GM23338 (cell line): ENCODE results near the gene ARID1B. TPM values are rescaled to one million over a fixed set of nuclear protein-coding genes. Genes with fewer than 3 reads are reported as not detected.

Experiments
- EZH2phosphoT487 ChIP-seq: fragments of 200-600 bp; sonication (generic); IDR thresholded peaks from one replicate; pipeline ENCODE4 v1.8.1; 2018; ENCODE audit warnings: antibody characterized with exemption; ENCODE audit not compliant: unreplicated experiment
- STAT1 ChIP-seq: IDR thresholded peaks from one replicate; pipeline ENCODE4 v1.6.1; 2016; ENCODE audit warnings: antibody characterized with exemption; ENCODE audit not compliant: unreplicated experiment
- ZNF114 ChIP-seq: fragments of 250-450 bp; sonication (Bioruptor Pico); IDR thresholded peaks from 2 replicates; pipeline ENCODE4 v1.5.0; 2020; ENCODE audit warnings: mild to moderate bottlenecking, moderate library complexity
- polyA plus RNA-seq: library from polyadenylated mRNA; unstranded; fragments of >200 nt; fragmentation: Nextera tagmentation; extraction: Ambion mirVana; gene quantifications from 2 replicates; pipeline ENCODE4 v1.2.1, GENCODE V29; 2016
- total RNA-seq: library from RNA; depleted of rRNA; stranded (reverse); fragments of >200 nt; shearing (Covaris generic); gene quantifications from 2 replicates; pipeline ENCODE4 v1.2.3, GENCODE V29; 2014
- TF ChIP-seq, protein P1 (sequence below): fragments of 250-450 bp; sonication (Bioruptor Pico); IDR thresholded peaks from 2 replicates; pipeline ENCODE4 v1.5.0; 2020; ENCODE audit warnings: mild to moderate bottlenecking, moderate library complexity
- TF ChIP-seq, protein P2 (sequence below): IDR thresholded peaks from one replicate; pipeline ENCODE4 v1.6.1; 2018; ENCODE audit warnings: antibody characterized with exemption; ENCODE audit not compliant: unreplicated experiment

The ARID1B gene
- total and polyA plus RNA-seq, 2 experiments from 2014 or later, result 59.3 to 72.2 TPM

DNA sequence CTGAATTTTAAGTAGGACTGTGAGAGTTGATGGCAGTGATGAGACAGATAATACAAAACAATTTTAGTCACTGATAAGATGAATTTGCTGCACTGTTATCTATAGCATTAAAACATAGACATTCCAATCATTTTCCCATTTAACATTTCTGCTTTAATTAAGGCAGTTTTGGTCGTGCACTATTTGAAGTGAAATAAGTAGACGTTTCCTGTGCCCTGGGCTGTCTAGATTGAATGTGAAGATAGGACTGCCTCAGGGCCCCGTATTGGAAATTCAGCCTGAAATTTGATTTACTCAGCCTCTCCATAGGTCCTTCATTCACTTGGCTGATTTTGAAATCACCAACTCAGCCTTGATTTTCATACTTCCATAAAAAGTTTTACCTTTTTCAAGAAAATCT is 48.3 kb downstream of the ARID1B start (continued):
- TF ChIP-seq, protein P1, sequence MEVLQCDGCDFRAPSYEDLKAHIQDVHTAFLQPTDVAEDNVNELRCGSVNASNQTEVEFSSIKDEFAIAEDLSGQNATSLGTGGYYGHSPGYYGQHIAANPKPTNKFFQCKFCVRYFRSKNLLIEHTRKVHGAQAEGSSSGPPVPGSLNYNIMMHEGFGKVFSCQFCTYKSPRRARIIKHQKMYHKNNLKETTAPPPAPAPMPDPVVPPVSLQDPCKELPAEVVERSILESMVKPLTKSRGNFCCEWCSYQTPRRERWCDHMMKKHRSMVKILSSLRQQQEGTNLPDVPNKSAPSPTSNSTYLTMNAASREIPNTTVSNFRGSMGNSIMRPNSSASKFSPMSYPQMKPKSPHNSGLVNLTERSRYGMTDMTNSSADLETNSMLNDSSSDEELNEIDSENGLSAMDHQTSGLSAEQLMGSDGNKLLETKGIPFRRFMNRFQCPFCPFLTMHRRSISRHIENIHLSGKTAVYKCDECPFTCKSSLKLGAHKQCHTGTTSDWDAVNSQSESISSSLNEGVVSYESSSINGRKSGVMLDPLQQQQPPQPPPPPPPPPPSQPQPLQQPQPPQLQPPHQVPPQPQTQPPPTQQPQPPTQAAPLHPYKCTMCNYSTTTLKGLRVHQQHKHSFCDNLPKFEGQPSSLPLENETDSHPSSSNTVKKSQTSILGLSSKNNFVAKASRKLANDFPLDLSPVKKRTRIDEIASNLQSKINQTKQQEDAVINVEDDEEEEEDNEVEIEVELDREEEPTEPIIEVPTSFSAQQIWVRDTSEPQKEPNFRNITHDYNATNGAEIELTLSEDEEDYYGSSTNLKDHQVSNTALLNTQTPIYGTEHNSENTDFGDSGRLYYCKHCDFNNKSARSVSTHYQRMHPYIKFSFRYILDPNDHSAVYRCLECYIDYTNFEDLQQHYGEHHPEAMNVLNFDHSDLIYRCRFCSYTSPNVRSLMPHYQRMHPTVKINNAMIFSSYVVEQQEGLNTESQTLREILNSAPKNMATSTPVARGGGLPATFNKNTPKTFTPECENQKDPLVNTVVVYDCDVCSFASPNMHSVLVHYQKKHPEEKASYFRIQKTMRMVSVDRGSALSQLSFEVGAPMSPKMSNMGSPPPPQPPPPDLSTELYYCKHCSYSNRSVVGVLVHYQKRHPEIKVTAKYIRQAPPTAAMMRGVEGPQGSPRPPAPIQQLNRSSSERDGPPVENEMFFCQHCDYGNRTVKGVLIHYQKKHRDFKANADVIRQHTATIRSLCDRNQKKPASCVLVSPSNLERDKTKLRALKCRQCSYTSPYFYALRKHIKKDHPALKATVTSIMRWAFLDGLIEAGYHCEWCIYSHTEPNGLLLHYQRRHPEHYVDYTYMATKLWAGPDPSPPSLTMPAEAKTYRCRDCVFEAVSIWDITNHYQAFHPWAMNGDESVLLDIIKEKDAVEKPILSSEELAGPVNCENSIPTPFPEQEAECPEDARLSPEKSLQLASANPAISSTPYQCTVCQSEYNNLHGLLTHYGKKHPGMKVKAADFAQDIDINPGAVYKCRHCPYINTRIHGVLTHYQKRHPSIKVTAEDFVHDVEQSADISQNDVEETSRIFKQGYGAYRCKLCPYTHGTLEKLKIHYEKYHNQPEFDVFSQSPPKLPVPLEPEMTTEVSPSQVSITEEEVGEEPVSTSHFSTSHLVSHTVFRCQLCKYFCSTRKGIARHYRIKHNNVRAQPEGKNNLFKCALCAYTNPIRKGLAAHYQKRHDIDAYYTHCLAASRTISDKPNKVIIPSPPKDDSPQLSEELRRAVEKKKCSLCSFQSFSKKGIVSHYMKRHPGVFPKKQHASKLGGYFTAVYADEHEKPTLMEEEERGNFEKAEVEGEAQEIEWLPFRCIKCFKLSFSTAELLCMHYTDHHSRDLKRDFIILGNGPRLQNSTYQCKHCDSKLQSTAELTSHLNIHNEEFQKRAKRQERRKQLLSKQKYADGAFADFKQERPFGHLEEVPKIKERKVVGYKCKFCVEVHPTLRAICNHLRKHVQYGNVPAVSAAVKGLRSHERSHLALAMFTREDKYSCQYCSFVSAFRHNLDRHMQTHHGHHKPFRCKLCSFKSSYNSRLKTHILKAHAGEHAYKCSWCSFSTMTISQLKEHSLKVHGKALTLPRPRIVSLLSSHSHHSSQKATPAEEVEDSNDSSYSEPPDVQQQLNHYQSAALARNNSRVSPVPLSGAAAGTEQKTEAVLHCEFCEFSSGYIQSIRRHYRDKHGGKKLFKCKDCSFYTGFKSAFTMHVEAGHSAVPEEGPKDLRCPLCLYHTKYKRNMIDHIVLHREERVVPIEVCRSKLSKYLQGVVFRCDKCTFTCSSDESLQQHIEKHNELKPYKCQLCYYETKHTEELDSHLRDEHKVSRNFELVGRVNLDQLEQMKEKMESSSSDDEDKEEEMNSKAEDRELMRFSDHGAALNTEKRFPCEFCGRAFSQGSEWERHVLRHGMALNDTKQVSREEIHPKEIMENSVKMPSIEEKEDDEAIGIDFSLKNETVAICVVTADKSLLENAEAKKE (CRISPR knock-in tag), result no peak
- TF ChIP-seq ZNF114 (CRISPR knock-in tag) (no peak), EZH2phosphoT487 (no peak), STAT1 (no peak)
- TF ChIP-seq, protein P2, sequence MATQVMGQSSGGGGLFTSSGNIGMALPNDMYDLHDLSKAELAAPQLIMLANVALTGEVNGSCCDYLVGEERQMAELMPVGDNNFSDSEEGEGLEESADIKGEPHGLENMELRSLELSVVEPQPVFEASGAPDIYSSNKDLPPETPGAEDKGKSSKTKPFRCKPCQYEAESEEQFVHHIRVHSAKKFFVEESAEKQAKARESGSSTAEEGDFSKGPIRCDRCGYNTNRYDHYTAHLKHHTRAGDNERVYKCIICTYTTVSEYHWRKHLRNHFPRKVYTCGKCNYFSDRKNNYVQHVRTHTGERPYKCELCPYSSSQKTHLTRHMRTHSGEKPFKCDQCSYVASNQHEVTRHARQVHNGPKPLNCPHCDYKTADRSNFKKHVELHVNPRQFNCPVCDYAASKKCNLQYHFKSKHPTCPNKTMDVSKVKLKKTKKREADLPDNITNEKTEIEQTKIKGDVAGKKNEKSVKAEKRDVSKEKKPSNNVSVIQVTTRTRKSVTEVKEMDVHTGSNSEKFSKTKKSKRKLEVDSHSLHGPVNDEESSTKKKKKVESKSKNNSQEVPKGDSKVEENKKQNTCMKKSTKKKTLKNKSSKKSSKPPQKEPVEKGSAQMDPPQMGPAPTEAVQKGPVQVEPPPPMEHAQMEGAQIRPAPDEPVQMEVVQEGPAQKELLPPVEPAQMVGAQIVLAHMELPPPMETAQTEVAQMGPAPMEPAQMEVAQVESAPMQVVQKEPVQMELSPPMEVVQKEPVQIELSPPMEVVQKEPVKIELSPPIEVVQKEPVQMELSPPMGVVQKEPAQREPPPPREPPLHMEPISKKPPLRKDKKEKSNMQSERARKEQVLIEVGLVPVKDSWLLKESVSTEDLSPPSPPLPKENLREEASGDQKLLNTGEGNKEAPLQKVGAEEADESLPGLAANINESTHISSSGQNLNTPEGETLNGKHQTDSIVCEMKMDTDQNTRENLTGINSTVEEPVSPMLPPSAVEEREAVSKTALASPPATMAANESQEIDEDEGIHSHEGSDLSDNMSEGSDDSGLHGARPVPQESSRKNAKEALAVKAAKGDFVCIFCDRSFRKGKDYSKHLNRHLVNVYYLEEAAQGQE, result no peak
